ENCODE results near the gene USHBP1. TPM values are rescaled to one million over a fixed set of nuclear protein-coding genes. Genes with fewer than 3 reads are reported as not detected.

Gene USHBP1
- total and polyA plus RNA-seq, 2 of the 4 experiments (the other 2 are of a cell fraction), result not detected

- H3K9me3 ChIP-seq (ENCODE audit: control insufficient read depth, insufficient read depth, low read length), result no peaks in the 10 kb centered on the region
- 91% methylated on average over 16 of the region's 25 CpGs; no CpG with 5 or more reads in 1 of the 2 experiments for WGBS, 2 experiments (ENCODE audit: extremely low coverage in 2 of 2, insufficient read length in 1 of 2)
- H3K4me1 ChIP-seq (ENCODE audit: control insufficient read depth, insufficient read depth, low read length), result peaks cover 12% of the 10 kb centered on the region
- H3K4me2 ChIP-seq (ENCODE audit: low read depth, low read length), result no peak overlapping the region
- no peak overlapping the region for H3K56ac ChIP-seq (ENCODE audit: extremely low read depth, insufficient read depth, low read length)
- H3K18ac ChIP-seq (ENCODE audit: low read depth, low read length), result no peak overlapping the region
- H3K23ac ChIP-seq (ENCODE audit: low read depth, low read length), result no peak overlapping the region
- H3K36me3 ChIP-seq (ENCODE audit: control insufficient read depth, insufficient read depth, low read length), result peaks cover 36% of the 10 kb centered on the region
- H2BK5ac ChIP-seq (ENCODE audit: low read depth, low read length, poor library complexity, severe bottlenecking), result no peak overlapping the region
- intact Hi-C loops (cut with micrococcal nuclease), result no loop called here
- DNase-seq (no peak), ATAC-seq (ENCODE audit: low read depth) (no peak)
- TSS peak; percentile 60 for BruUV-seq (replicated peaks)
- H3K4me3 ChIP-seq (ENCODE audit: insufficient read depth, low read depth, low read length), result no peak overlapping the region
- no peak overlapping the region for H2BK20ac ChIP-seq (ENCODE audit: low read depth, low read length)
- peaks cover 11% of the 10 kb centered on the region for H4K20me1 ChIP-seq (ENCODE audit: insufficient read depth, low read length)
- in situ Hi-C loops (cut with MboI; ENCODE audit: low sequenced_read_pairs), result no loop called here
- no peak overlapping the region for H3K4ac ChIP-seq (ENCODE audit: low read depth, low read length)
- ChIA-PET POLR2A (ENCODE audit: unreplicated experiment) (no interaction called here), CTCF (no interaction called here)
- no peak overlapping the region for H3K9ac ChIP-seq (ENCODE audit: low read depth, low read length)
- H3K9me1 ChIP-seq (ENCODE audit: insufficient read depth, low read length), result peaks cover 10% of the 10 kb centered on the region
- no peak overlapping the region for H3K14ac ChIP-seq (replicated peaks; ENCODE audit: low read depth, low read length)
- H2AFZ ChIP-seq (replicated peaks; ENCODE audit: low read length, poor library complexity), result no peak overlapping the region
- dilution Hi-C loops (cut with HindIII; ENCODE audit: low sequenced_read_pairs, unreplicated experiment), result no loop called here
- H3K27me3 ChIP-seq (ENCODE audit: control insufficient read depth, insufficient read depth, low read length), result no peaks in the 10 kb centered on the region
- H2BK120ac ChIP-seq (ENCODE audit: low read depth, low read length), result no peak overlapping the region
- no peak overlapping the region for H4K5ac ChIP-seq (ENCODE audit: low read depth, low read length)
- peaks cover 26 to 66% of the 10 kb centered on the region in 2 experiments for H3K79me1 ChIP-seq (ENCODE audit: low read depth in 1 of 2, low read length in 2 of 2)
- H4K8ac ChIP-seq (ENCODE audit: low read depth in 2 of 2, low read length in 2 of 2), result no peak overlapping the region
- no peak overlapping the region for H3K27ac ChIP-seq (ENCODE audit: insufficient read depth, low read length)
- no peak overlapping the region for H4K91ac ChIP-seq (ENCODE audit: insufficient read depth, low read depth, low read length)
- H2BK15ac ChIP-seq (ENCODE audit: low read depth, low read length), result no peak overlapping the region
- H2AK5ac ChIP-seq (ENCODE audit: low read depth, low read length), result no peak overlapping the region
- no peak overlapping the region for H2AK9ac ChIP-seq (replicated peaks; ENCODE audit: low read depth, low read length, poor library complexity)
- no peak for TF ChIP-seq CEBPB (IDR thresholded peaks at IDR 0.05; ENCODE audit: low read depth, low read length)
- no peak for TF ChIP-seq NFE2L2 (IDR thresholded peaks at IDR 0.05; ENCODE audit: low read depth, low read length)
- no peak for TF ChIP-seq RAD21 (IDR thresholded peaks at IDR 0.05; ENCODE audit: low read length)
- no peak for TF ChIP-seq ELK1 (IDR thresholded peaks at IDR 0.05; ENCODE audit: borderline replicate concordance, low read depth, low read length)
- TF ChIP-seq SMC3 (IDR thresholded peaks at IDR 0.05; ENCODE audit: low read depth, low read length), result no peak
- TF ChIP-seq FOS (IDR thresholded peaks at IDR 0.05; ENCODE audit: low read depth, low read length), result no peak
- TF ChIP-seq MAZ (IDR thresholded peaks at IDR 0.05; ENCODE audit: borderline replicate concordance, low read depth, low read length), result no peak
- no peak for TF ChIP-seq CHD1 (IDR thresholded peaks at IDR 0.05; ENCODE audit: low read depth, low read length)
- TF ChIP-seq CTCF (conservative IDR thresholded peaks at IDR 0.05; ENCODE audit: low read depth, low read length), result no peak
- no peak for TF ChIP-seq USF2 (IDR thresholded peaks at IDR 0.05; ENCODE audit: low read depth, low read length)
- no peak for TF ChIP-seq RCOR1 (IDR thresholded peaks at IDR 0.05; ENCODE audit: insufficient replicate concordance, low read length)
- TF ChIP-seq POLR2A (IDR thresholded peaks at IDR 0.05; ENCODE audit: low read depth, low read length), result no peak
- TF ChIP-seq MXI1 (IDR thresholded peaks at IDR 0.05; ENCODE audit: borderline replicate concordance, low read depth, low read length), result no peak
- no peak for TF ChIP-seq BHLHE40 (IDR thresholded peaks at IDR 0.05; ENCODE audit: low read depth, low read length)
- TF ChIP-seq RFX5 (IDR thresholded peaks at IDR 0.05; ENCODE audit: low read depth, low read length), result no peak
- no peak for TF ChIP-seq MAFK (IDR thresholded peaks at IDR 0.05; ENCODE audit: low read depth, low read length)
Measured at GRCh38 chr19:17232258-17232657, 32.3 kb downstream of the USHBP1 start.
